ENCODE data around the gene HIPK2.

The HIPK2 gene

DNA sequence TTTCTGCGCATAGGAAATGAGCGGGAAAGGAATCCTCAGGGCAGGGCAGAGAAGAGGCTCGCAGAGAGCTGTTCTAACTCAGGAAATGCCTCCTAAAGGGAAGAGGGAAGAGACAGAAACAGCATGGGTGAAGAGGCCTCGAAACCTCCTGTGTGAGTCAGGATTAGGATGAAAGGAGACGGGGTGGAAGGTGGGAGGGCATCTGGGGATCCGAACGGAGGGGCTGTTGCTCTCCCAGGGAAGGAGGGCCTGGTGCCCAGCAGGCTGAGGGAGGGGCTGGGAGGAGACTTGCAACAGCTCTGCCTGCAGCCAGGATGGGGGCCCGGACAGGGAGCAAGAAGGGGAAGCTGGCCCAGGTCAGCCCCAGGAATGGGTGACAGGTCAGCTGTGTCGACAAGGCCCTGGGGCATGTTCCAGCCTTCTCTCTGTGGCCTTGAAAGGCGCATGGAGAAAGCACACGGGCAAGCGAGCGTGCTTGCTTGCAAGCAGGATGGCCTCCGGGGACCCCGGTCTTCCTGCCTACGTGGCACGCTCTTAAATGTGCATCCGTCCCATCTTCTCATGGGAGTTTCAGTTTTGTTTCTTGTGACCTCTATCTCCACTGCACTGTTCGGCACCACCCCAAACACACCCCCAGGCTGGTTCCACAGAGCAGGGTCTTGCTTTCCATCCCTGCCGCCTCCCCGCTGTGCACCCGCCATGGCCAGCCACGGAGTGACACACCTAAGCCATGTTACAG, 63.5 kb downstream of the HIPK2 start:
- no peak for DNase-seq (ENCODE audit: low spot score)

GRCh38 chr7:139713526-139714162, 64.2 kb downstream of the HIPK2 start:
- no peak for DNase-seq (ENCODE audit: low spot score)

GRCh38 chr7:139713061-139713460, 64.7 kb downstream of the HIPK2 start:
- no peak for DNase-seq (ENCODE audit: low spot score)

- no peak for DNase-seq (ENCODE audit: low spot score)
Observed at GRCh38 chr7:139711991-139712743, 65.6 kb downstream of the HIPK2 start.

DNA sequence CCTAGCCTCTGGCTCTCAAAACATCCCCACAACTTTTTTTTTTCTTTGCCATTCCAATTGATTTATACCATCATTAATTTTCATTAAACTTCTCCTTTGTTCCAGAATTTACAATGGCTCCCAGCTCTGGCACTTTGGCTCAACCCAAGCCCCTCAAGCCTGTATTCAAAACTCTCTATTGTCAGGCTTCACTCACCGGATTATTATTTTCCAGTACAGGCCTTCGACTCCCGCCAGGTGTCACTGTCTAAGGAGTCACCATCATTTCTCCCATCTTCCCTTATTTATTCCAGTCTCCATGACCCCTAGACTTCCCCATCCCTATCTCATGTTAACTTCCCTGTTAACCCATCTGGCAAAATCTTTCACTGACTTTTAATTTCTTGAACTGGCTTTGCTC, 67.8 kb downstream of the HIPK2 start:
- no peak for DNase-seq (ENCODE audit: low spot score)

DNA sequence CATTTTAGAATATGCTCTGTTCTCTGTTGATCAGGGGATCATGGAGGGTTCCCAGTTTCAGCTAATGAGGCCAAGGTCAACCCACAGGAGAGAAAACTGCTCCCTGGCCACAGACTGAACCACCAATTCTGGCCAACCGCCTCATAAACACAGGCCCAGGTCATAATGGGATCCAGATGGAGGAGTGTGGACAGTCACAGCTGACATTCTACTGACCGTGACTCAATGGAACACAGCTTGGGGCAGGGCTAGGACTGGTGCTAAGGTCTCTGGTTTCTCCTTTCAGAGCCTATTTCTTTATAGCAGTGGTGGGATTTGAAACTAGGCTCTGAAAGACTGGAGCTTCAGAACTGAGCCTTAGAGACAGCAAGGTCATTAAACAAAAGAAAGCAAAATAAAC, 68.3 kb downstream of the HIPK2 start:
- no peak for DNase-seq (ENCODE audit: low spot score)

GRCh38 chr7:139708541-139708940, 69.3 kb downstream of the HIPK2 start:
- DNase-seq (ENCODE audit: low spot score) = no peak

- no peak for DNase-seq (ENCODE audit: low spot score)
Observed at GRCh38 chr7:139706837-139707236, 71.0 kb downstream of the HIPK2 start.

DNA sequence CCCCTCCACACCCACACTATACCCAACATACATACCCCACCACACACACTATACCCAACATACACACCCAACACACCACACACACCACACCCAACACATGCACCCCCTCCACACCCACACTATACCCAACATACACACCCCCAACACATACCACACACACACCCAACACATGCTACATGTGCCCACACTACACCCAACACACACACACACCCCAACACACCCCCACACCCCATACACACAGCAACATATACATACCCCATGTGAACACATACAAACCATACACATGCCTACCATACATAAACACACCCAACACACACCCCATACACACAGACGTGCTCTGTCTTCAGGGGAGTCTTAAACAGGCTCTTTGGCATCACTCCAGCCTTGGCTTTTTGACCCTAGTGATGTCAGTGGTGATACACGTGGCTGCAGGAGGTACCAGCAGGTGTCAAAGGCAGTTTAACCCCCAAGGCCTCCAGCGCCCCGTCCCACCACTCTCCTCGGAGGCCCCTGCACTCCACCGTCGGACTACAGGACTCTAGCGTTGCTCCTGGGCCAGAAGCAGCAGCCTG, 73.4 kb downstream of the HIPK2 start:
- DNase-seq (ENCODE audit: low spot score) = no peak

DNA sequence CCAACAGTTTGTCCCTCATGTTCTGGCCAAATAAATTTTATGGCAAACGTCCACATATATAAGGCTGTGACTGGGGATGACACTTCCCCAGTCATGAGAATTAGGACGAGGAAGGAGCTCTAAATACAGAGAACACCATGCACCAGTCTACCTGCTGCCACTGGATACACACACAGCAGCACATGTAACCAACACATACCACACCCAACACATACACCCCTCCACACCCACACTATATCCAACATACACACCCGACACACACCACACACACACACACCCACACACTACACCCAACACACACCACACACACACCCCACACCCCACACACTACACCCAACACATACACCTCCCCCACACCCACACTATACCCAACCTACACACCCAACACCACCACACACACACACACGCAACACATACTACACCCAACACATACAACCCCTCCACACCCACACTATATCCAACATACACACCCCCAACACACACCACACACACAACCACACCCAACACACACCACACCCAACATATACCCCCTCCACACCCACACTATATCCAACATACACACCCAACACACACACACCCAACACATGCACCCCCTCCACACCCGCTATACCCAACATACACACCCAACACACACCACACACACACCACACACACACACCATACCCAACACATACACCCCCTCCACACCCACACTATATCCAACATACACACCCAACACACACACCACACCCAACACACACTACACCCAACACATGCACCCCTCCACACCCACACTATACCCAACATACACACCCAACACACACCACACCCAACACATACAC, 74.1 kb downstream of the HIPK2 start:
- no peak for DNase-seq (ENCODE audit: low spot score)

DNA sequence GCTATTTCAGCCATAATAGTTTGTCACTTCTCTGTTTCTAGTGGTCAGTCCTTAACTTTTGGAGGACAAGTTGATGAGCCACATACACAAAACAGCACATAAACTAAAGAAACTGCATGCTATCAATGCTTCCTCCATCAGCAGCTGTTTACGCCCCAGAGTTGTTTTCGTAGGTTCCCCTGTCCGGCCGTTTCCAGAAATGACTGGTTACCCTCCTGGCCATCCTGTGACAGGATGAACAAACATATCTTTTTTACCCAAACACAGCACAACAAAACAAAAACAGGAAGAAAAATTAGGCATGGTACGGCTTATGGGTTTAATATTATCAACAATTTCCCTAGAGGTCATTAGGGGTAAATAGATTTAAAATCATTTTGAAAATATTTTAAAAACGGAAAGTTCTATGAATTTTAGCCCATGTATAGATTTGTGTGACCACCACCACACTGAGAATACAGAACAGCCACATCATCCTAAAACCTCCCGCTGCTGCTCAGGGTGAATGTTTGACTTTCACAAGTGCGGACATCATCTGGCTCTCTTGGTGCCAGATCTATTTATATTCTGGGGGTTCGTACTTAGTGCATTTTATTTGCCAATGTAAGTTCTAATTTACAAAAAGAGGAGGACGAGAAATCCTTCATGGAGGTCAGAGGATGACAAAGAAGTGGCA, 74.8 kb downstream of the HIPK2 start:
- DNase-seq (ENCODE audit: low spot score) = no peak

DNA sequence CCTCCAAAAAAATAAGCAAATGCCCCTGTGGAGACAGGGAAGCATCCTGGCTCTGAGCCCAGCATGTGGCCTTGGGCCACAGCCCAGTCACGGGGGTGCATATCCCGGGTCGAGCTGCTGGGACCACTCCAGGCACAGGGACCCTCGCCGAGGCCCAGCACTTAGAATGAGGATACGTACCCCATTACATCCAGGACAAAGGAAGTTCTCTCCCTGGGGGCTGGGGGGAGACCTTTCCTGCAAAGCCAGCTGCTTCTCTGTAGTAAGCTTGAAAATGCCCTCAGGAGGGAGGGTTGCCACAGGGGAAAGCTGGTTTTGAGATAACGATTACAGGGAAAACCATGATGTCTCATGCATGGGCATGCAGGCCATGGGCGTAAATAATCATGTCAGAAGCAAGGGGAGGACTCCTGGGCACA, 75.5 kb downstream of the HIPK2 start:
- no peak for DNase-seq (ENCODE audit: low spot score)

- no peak for DNase-seq (ENCODE audit: low spot score)
Observed at GRCh38 chr7:139701908-139702307, 75.9 kb downstream of the HIPK2 start.

DNA sequence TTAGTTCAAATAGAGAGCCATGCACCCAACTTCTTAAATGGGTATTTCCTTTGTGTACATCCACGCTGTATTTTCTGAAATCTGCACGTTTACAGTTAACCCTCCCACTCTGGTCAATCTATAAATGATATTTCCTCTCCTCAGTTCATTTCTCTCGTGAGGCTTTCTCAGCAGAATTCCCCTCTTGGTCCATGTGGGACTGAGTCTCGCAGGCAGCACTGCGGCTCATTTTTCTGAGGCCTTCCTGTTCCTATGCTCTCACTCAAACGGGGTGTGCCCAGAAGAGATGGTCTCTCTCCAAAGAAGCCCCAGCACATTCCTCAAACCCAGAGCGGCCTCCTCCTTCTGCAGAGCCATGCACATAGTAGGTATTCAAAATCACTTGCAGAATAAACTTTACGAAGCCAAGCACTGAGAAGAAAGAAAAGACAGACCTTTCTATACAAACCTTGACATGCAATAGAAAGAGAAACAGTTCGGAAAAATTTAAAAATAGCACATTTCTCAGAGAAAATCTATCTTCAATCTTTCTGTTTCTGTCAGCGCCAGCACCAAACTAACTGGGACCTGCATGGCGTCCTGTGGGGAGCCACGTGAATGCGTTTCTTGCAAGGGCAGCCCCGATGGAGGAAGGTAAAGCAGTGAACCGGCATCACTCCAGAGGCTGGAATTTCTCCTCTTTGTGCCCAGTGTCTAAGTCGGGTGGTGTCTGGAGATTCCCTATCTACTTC, 77.1 kb downstream of the HIPK2 start:
- no peak for DNase-seq (ENCODE audit: low spot score)

DNA sequence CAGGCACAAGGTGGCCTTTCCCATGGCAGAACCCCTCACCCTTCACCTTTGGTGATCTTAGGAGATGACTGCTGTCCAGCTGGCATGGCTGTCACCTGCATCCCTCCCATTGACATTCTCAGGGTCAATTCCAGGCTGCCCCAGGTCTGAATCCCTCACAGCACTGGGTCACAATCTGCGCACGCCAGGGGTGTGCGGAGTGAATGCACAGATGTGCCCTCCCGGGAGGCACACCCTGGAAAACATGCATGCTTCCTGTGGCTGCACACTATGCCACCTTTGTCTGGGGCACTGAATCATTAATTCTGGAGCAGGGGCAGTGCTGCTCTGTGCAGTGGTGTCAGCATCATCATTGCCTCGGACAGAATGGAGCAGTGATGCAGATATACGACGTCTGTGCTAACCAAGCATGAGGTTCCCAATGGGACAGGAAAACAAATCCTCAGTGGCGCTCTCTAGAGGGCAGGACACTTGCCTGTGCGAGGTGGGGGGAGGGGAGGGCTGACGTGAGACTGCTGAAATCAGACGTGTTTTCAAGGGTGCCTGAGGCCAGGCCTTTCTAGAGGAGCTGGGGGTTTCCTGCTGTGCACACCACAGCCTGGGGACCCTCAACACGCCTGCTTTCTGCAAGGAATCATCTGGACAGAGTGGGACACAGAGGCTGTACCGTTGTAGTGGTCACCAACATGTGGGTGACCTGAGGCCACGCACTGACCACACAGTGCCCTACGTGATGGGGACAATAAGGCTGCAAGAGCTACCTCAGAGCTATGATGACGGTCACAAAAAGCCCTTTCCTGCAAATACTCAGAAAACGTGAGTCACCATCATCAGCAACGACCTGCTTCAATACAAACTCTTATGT, 77.9 kb downstream of the HIPK2 start:
- DNase-seq (ENCODE audit: low spot score) = no peak

- DNase-seq (ENCODE audit: low spot score) = no peak
Observed at GRCh38 chr7:139698844-139699243, 79.0 kb downstream of the HIPK2 start.

- DNase-seq (ENCODE audit: low spot score) = no peak
Observed at GRCh38 chr7:139698278-139698677, 79.5 kb downstream of the HIPK2 start.

- no peak for DNase-seq (ENCODE audit: low spot score)
Observed at GRCh38 chr7:139697056-139697455, 80.7 kb downstream of the HIPK2 start.

- DNase-seq (ENCODE audit: low spot score) = no peak
Observed at GRCh38 chr7:139696552-139696951, 81.2 kb downstream of the HIPK2 start.

DNA sequence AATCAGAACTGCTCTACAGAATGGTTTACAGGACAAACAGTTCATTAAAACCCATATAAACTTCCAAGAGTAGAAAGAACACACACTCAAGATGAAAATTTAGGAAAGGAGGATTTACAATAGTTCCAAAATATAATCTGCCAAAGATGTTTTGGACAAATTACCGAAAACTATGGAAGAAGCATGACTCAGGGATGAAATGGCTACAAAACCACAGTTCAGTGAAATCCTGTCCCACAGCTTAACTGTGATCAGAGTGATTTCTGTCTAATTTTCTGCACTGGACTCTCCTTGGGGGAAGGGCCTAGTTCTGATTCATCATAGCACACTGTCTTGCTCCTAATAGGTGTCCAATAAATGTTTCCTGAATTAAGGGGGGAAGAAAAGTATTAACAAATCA, 82.2 kb downstream of the HIPK2 start:
- no peak for DNase-seq (ENCODE audit: low spot score)

All from putamen (tissue), 1 donor.